Activated CD8-positive, alpha-beta memory T cell treated with anti-CD3 and anti-CD28 coated beads for 36 hours (primary cell): ENCODE results near the gene FAM110D. TPM values are rescaled to one million over a fixed set of nuclear protein-coding genes. Genes with fewer than 3 reads are reported as not detected.

Experiments
- CTCF ChIA-PET: fragments of 350-600 bp; sonication (Branson Sonifier 250); formaldehyde crosslinking; loops from one replicate; lab custom pipeline; 2021; ENCODE audit warnings: antibody characterized with exemption; lab: Charles Lee
- POLR2A ChIA-PET: fragments of 350-600 bp; sonication (Branson Sonifier 250); formaldehyde crosslinking; loops from one replicate; lab custom pipeline; 2021; ENCODE audit warnings: antibody characterized with exemption; lab: Charles Lee
- total RNA-seq, 2 experiments: library from RNA; stranded (reverse); gene quantifications; one replicate each; pipeline ENCODE4 v1.2.3, GENCODE V29; 2021

Gene FAM110D
- total RNA-seq, 2 experiments from 2014 or later = not detected

DNA sequence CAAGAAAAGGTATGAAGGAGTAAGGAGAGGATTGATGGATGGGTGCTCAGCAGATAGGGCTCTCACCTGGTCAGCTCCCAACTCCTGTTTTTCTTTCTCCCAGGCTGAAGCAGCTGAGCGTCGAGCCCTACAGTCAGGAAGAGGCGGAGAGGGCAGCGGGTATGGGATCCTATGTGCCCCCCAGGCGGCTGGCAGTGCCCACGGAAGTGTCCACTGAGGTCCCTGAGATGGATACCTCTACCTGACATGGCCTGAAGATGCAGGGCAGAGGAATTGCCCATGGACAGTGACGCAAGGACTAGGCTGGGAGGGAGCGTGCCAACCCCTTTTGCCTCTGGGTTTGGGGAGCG is 11.6 kb downstream of the FAM110D start:
- POLR2A ChIA-PET = interaction anchor here (0.5 to 1.5 kb wide), 4 partner anchors 58 to 822 kb away, joined by 3 to 10 read pairs (median 5); partner anchors contain the start of gene CEP85
- CTCF ChIA-PET = interaction anchor here (0.8 to 3.0 kb wide), 14 partner anchors 11 to 194 kb away, joined by 3 to 30 read pairs (median 6); partner anchors contain the start of genes CATSPER4 and CEP85

DNA sequence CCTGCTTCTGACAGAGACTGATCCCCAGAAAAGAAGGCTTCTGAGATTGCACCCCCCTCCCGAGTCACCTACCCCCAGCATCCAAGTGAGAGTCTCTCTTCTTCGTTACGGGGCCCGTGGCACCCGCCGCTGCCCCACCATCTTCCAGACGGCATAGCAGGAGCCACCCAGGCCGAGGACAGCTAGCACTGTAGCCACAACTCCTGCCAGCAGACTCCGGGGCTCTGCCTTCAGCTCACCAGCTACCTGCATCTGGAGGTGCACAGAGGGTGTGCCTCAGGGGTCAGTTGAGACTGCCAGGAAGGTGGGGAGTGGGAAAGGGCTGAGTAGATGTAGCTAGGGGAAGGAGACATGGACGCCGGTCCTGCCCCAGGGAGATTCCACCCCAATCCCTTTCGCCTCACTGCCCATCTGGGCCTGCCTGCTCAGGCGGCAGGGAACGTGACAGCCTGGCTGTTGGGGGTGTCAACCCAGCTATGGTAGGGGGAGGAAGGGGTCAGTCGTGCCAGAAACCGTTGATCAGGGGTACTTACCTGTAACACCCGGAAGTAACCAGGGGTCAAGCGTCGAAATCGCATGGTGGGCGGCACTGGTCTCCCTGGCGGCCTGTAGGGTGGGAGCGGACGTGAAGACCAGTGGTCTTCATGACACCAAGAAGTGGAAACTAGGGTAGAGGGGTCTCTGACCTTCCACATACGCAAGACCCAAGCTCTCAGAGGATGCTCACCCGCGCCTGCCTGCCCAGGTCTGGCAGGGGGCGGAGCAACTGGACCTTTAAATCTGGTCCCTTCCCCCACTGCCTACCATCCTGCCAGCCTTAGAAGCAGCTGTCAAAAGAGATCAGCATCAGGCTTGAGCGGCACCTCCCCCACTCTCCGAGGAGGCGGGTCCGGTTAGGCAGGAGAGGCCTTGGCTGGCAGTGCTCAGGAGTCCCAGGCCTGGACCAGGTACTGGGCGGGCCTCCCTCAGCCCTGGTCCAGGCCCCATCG is 12.5 kb downstream of the FAM110D start, which contains the start of gene ZNF593OS:
TSS of gene ZNF593OS (minus strand) at position 749 of the 989 bp plus-strand sequence. CDS start at position 578, 171 bp downstream.
- CTCF ChIA-PET = interaction anchor here (1.1 to 1.8 kb wide), 5 partner anchors 62 to 193 kb away, joined by 3 to 9 read pairs (median 5); partner anchors contain the start of gene CEP85
- POLR2A ChIA-PET = interaction anchor here (1.5 kb wide), 1 partner anchor 59 kb away, joined by 3 read pairs; no protein-coding TSS in a partner anchor

DNA sequence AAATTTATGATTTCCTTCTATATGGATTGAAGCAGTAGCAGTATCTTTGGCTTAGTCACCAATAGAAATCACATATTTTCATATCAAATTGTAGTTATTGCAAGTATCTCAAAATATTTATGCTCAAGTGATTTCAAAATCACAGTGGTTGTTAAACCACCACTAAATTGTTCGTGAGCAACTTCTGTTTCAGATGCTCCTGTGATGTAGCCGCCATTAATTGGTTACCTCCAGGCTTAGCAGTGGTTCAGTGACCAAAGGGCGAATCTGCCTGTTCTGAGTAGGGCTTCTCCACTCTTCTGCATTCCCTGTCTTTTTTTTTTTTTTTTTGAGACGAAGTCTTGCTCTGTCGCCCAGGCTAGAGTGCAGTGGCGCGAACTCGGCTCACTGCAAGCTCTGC is 16.5 kb downstream of the FAM110D start:
- CTCF ChIA-PET = interaction anchor here (1.0 to 1.6 kb wide), 2 partner anchors 59 to 189 kb away, joined by 3 to 5 read pairs; partner anchors contain the start of gene CEP85

DNA sequence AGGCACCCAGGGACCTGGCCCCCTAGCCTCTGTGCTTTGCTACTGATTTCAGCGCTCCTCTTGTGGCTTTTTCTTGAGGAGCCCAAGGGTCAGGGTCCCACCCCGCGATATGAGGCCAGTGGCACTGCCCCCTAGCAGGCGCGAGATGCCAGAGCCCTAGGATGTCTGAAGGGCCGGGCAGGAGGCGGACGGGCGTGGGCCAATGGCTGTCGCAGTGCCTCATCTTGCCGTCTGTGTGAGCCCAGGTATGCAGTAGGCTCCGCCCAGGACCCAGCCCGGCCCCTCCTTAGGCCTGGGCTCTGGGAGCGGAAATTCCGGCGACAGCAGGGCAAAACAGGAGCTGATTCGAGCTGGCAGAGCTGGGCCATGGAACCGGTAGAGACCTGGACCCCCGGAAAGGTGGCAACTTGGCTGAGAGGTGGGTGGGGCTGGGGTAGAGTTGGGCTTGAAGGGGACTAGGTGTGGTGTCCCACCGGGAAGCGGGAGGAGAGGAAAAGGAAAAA is 18.4 kb downstream of the FAM110D start, which contains the start of gene CNKSR1:
TSS of gene CNKSR1 (plus strand) at position 310 of the 503 bp plus-strand sequence. CDS start at position 367, 57 bp downstream.
- ChIA-PET POLR2A (interaction anchor here (0.9 kb wide), 1 partner anchor 8 kb away, joined by 3 read pairs; the partner anchor contains the start of gene ZNF593), CTCF (interaction anchor here (1.6 kb wide), 1 partner anchor 8 kb away, joined by 4 read pairs; the partner anchor contains the start of gene ZNF593)

More for the DNA sequence above, 16.5 kb downstream of the FAM110D start:
- POLR2A ChIA-PET = no interaction called here

DNA sequence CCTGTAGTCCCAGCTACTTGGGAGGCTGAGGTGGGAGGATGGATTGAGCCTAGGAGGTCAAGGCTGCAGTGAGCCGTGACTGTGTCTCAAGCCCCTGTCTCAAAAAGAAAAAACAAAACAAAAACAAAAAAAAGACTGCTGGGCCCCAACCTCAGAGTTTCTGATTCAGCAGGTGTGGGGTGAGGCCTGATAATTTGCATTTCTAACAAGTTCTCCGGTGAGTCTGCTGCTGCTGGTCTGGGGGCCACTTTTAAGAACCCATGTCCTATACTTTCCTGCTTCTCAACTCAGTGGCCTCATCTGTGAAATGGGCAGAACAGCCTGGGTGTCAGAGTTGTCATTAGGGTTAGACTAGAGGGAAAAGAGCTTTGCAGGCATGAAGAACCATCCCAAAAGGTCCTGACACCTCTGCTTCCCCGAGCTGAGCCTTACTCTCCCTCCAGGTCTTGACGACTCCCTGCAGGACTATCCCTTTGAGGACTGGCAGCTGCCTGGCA is 21.2 kb downstream of the FAM110D start:
- ChIA-PET CTCF (interaction anchor here (0.7 to 2.6 kb wide), 2 partner anchors 10 to 35 kb away, joined by 3 to 8 read pairs; partner anchors contain the start of gene ZNF593), POLR2A (no interaction called here)

DNA sequence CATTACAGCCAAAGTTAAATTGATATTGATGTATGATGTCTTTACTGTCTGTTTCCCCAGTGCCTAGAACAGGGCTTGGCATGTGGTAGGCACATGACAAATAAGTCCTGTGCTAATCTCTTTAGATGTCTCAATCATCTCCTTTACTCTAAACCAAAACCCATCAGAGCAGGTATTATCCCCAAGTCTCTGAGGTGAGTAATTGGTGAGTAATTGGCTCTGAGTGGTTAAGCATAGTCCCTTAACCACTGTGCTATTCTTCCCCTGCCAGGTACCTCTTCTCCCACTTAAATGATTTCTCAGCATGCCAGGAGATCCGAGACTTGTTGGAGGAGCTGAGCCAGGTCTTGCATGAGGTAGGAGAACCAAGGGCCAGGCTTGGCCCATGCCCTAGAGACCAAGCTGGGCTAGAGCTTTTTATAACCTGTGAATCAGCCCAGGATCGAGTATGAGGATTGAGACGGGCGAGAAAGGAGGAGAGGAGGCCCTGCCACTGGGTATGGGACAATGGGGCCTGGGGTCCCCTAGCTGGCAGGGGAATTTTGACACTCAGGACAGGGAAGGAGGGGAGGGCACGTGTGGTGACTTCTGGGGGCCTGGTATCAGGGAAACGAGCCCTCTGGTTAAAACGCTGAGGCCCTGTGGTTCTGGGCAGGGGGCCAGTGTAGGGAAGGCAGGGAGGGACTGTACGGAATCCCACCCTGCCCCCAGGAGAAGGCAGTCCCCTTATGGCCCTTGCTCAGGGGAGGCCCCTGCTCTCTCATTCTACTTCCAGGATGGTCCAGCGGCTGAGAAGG is 22.9 kb downstream of the FAM110D start:
- ChIA-PET POLR2A (no interaction called here), CTCF (interaction anchor here (2.6 kb wide), 1 partner anchor 12 kb away, joined by 8 read pairs; the partner anchor contains the start of gene ZNF593)

DNA sequence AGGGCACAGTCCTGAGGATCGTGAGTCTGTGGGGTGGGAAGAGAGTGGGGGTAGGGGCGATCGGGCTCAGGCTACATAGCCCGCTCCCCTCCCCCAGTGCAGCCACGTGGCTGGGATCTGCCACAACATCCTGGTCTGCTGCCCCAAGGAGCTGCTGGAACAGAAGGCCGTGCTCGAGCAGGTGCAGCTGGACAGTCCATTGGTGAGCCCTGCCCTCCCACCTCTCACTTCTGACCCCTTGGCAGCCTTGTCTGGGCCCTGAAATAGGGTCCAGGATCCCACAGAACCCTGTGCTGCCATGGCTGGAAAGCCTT is 23.5 kb downstream of the FAM110D start:
- ChIA-PET POLR2A (no interaction called here), CTCF (interaction anchor here (2.6 kb wide), 1 partner anchor 12 kb away, joined by 8 read pairs; the partner anchor contains the start of gene ZNF593)

DNA sequence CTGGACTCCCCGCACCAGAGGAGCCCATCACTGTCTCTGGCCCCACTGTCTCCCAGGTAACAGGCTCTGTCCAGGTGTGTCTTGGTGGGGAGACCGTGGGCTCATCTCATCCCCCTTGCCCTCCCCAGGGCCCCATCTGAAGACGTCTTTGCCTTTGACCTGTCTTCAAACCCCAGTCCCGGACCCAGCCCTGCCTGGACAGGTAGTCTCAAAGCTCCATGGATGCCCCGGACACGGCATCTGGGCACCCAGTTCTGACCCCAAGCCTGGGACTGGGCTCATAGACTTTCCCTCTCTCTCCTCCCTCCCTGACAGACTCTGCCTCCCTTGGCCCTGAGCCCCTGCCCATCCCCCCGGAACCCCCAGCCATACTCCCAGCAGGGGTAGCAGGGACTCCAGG is 25.2 kb downstream of the FAM110D start:
- ChIA-PET POLR2A (no interaction called here), CTCF (interaction anchor here (0.7 kb wide), 1 partner anchor 14 kb away, joined by 3 read pairs; the partner anchor contains the start of gene ZNF593)

DNA sequence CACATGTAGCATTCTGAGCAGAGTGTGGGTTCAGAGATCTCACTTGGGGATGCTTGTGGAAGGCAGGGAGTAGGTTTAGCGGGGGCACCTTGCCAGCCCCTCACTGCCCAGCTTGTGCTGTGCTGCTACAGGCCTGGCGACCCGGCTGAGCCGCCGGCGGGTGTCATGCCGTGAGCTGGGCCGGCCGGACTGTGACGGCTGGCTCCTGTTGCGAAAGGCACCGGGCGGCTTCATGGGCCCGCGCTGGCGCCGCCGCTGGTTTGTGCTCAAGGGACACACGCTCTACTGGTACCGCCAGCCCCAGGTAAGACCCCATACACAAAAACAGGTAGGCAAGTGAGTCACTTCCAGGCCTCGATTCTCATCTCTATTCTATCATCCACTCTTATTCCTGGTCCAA is 26.0 kb downstream of the FAM110D start:
- CTCF ChIA-PET = no interaction called here
- POLR2A ChIA-PET = no interaction called here

DNA sequence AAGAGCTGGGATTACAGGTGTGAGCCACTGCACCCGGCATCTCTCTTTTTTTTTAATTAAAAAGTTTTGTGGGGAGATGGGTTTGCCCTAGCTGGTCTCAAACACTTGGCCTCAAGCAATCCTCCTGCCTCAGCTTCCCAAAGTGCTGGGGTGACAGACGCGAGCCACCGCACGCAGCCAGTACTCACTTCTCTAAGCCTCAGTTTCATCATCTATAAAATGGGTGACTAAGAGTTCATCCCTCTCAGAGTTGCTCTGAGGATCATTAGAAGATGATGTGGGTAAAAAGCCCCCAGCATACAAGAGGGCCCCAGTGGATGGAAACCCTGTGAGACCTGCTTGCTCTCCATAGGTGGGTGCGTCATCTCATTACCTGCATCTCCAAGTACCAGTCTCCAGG is 29.0 kb downstream of the FAM110D start:
- POLR2A ChIA-PET = no interaction called here
- CTCF ChIA-PET = interaction anchor here (1.1 kb wide), 1 partner anchor 46 kb away, joined by 4 read pairs; the partner anchor contains the start of gene CEP85

DNA sequence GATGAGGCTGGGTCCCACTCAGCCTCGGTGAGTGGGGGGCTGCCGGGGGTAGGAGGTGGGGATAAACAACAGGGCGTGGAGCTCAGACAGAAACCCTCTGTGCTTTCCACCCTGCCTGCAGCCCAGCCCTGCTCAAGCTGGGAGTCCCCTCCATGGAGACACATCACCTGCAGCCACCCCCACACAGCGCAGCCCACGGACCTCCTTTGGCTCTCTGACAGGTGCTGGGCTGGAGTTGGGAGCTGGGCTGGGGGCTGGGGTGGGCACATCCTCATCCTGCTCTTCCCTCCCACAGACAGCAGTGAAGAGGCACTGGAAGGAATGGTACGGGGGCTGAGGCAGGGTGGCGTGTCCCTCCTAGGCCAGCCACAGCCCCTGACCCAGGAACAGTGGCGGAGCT is 29.6 kb downstream of the FAM110D start:
- ChIA-PET POLR2A (no interaction called here), CTCF (interaction anchor here (1.1 kb wide), 2 partner anchors 45 to 130 kb away, joined by 3 to 4 read pairs; partner anchors contain the start of gene CEP85)

DNA sequence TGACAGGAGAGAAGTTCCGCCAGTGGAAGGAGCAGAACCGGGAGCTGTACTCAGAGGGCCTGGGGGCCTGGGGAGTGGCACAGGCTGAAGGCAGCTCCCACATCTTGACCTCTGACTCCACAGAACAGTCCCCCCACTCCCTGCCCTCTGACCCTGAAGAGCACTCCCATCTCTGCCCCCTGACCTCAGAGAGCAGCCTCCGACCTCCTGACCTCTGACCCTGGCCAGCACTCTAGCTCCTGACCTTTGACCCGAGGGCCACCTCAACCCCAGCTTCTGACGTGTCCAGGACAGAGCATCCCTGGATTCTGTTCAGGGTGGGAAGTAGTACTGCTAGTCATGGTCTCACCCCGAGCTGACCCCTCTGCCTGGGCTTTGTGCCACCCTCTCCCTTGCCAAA is 30.5 kb downstream of the FAM110D start:
- ChIA-PET POLR2A (no interaction called here), CTCF (interaction anchor here (1.1 to 1.6 kb wide), 2 partner anchors 19 to 129 kb away, joined by 3 read pairs; partner anchors contain the start of gene ZNF593)

DNA sequence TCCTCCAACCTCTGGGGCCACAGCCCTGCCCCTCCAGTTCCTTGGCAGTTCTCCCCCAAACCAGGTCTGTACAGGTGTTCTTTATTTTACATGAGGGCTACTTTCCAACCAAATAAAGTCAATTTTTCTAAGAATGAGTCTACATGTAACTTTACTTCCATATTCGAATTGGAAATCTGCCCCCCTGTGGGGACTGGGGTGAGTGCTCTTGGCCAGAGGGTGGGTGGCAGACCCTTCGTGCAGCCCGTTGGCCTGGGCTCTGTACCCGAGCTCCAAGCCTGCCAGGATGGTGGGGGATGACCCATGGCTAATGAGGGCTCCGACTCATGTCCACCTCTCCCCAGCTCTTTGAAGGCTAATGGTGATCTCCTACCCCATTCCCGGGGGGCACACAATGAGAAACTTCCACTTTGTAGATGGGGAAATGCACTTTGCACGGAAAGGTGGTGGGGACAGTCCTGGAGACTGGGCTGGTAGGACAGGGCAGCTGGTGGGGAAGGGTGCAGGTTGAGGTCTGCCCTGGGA is 30.9 kb downstream of the FAM110D start:
- POLR2A ChIA-PET = no interaction called here
- CTCF ChIA-PET = interaction anchor here (1.6 kb wide), 1 partner anchor 20 kb away, joined by 3 read pairs; the partner anchor contains the start of gene ZNF593

DNA sequence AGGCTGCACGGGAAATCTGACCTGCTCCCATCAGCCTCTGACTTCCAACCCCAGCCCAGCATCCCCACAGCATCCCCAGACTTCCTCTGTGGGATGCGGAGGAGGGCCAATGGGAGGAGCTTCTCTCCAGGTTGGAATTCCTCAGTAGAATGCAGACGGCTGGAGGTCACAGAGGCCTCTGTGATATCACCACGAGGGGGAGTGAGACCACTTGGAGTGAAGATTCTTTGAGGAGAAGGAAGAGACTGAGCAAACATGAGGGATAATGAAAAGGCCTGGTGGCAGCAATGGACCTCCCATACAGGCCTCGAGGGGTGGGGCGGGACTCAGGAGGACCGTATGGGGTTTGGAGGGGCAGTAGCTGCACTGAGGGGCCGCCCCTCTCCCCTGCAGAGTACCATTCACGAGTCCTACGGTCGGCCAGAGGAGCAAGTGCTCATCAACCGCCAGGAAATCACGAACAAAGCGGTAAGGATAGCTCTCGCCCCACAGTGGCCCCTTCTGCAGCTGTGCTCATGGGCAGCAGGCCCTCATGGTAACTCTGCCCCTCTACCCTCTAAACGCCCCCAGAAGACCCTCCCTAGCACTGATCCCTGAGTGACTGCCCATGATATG is 31.6 kb downstream of the FAM110D start, which contains the start of gene CATSPER4:
TSS of gene CATSPER4 (plus strand) at position 230 of the 615 bp plus-strand sequence. CDS start at position 256, 26 bp downstream.
- ChIA-PET POLR2A (no interaction called here), CTCF (interaction anchor here (0.8 to 1.6 kb wide), 2 partner anchors 16 to 20 kb away, joined by 3 read pairs; partner anchors contain the start of gene ZNF593)

DNA sequence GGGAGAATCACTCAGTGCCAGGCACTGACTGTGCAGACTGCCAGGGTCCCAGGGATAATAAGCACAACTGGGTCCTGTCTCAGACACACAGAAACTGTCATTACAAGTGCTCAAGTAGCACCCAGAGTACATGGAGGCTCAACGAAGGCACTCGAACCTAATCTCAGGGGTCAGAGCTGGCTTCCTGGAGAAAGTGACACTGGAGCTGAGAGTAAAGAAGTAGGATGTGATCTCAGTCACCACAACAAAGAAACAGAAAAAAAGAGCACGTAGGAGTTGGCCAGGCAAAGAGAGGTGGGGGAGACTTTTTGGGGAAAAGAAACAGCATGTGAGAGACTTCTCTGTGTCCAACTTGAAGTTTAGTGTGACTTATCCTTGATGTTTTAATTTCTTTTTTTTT is 32.9 kb downstream of the FAM110D start:
- POLR2A ChIA-PET = no interaction called here

DNA sequence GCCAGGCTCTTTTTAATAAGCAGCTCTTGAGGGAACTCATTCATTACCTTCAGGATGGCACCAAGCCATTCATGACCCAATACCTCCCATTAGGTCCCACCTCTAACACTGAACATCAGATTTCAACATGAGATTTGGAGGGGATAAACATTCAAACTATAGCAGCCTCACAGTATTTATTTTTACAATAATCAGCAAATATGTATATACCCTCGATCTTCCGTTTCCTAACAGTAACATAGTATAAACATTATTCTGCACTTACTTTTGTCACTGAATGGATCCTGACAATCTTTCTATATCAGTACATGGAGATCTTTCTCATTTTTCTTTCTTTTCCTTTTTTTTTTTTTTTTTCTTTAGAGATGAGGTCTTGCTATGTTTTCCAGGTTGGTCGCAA is 36.9 kb downstream of the FAM110D start:
- ChIA-PET POLR2A (no interaction called here), CTCF (interaction anchor here (0.6 to 0.7 kb wide), 2 partner anchors 16 to 280 kb away, joined by 3 to 5 read pairs; no protein-coding TSS in a partner anchor)

More for the DNA sequence above, 32.9 kb downstream of the FAM110D start:
- CTCF ChIA-PET = interaction anchor here (1.3 kb wide), 1 partner anchor 42 kb away, joined by 4 read pairs; the partner anchor contains the start of gene CEP85

DNA sequence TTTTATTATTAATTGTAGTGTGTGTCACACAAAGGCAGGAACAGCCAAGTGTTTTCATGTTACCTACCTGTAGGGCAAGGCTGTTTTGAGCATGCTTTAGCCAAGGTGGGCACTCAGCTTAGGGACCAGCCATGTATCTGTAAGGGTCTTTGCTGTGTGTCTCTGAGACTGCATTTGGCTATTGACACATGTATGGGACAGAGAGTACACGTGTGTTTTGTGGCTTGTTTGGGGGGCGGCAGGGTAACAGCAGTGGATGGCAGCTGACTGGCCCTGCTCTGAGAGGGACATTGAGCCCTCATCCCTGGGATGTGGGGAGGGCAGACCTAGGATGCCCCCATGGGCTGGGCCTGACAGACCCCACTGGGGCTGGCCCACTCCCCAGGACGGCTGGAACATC is 38.4 kb downstream of the FAM110D start:
- CTCF ChIA-PET = no interaction called here
- POLR2A ChIA-PET = no interaction called here
